K562 (cell line): ENCODE results near the gene B4GALNT4. TPM values are rescaled to one million over a fixed set of nuclear protein-coding genes. Genes with fewer than 3 reads are reported as not detected.
A peak's percentile ranks its signal among the peaks of the same experiment; 100 is the strongest.

Experiments
- ATAC-seq: fragments of 200-7000 bp; cut with Tn5 transposase; 3 replicates; pipeline ENCODE4 v1.9.1; 2020; ENCODE audit warnings: moderate library complexity
- BruUV-seq: library from RNA; stranded (reverse); fragments of 400-500 nt; replicated peaks from 2 replicates; lab custom pipeline; 2021; lab: Mats Ljungman, UMichigan
- CTCF ChIA-PET: fragments of 300-600 bp; formaldehyde crosslinking; extraction: SDS; loops from one replicate; lab custom pipeline; 2021; ENCODE audit warnings: low intra/inter-chr PET ratio; lab: Yijun Ruan, JAX
- POLR2A ChIA-PET: fragments of 300-600, 350-650 bp; sonication (Branson Sonifier 250); formaldehyde crosslinking; extraction: SDS; loops from one replicate; lab custom pipeline; 2021; ENCODE audit warnings: antibody characterized with exemption, inconsistent platforms; lab: Yijun Ruan, JAX
- DNase-seq, 4 experiments: peaks; one replicate each; pipeline versions ENCODE4 v3.0.0 to v3.0.0-alpha.2; 2011 to 2018; ENCODE audit warnings: low spot score in 3 of 4, mixed read lengths in 3 of 4; ENCODE audit errors: extremely low read depth in 1 of 4
- FAIRE-seq: peaks from 2 replicates; lab custom pipeline; 2011; peaks lifted over from hg19 to GRCh38; lab: Jason Lieb, UNC
- H2AFZ ChIP-seq: 2 replicates; pipeline ENCODE4 v1.6.0; 2011; ENCODE audit warnings: low read depth, low read length, control low read depth, inconsistent platforms
- H3K27ac ChIP-seq: fragments of 200-600 bp; 3 replicates; pipeline ENCODE4 v1.8.0; 2011; ENCODE audit warnings: low read depth, mild to moderate bottlenecking, control low read depth, inconsistent platforms, low read length, moderate library complexity, mixed read lengths; ENCODE audit errors: extremely low read depth
- H3K27me3 ChIP-seq, 2 experiments: fragments of 300-600 bp in 1 of 2; 2 replicates in 1 of 2; 3 replicates in 1 of 2; pipeline versions ENCODE4 v1.6.0 to v1.8.0; 2011; ENCODE audit warnings: inconsistent platforms in 2 of 2, low read length in 2 of 2, mild to moderate bottlenecking in 1 of 2, mixed read lengths in 1 of 2, moderate library complexity in 1 of 2; ENCODE audit not compliant: control insufficient read depth in 2 of 2, insufficient read depth in 2 of 2
- H3K36me3 ChIP-seq: fragments of 300-600 bp; 3 replicates; pipeline ENCODE4 v1.8.0; 2011; ENCODE audit warnings: mild to moderate bottlenecking, low read length, inconsistent platforms; ENCODE audit not compliant: control insufficient read depth, insufficient read depth
- H3K4me1 ChIP-seq, 2 experiments: fragments of 200-600 bp in 1 of 2; replicated peaks in 1 of 2; 2 replicates in 1 of 2; 3 replicates in 1 of 2; pipeline versions ENCODE4 v1.5.1 to v1.8.0; 2011; ENCODE audit warnings: inconsistent platforms in 2 of 2, low read length in 2 of 2, mild to moderate bottlenecking in 1 of 2, mixed read lengths in 1 of 2, moderate library complexity in 1 of 2; ENCODE audit not compliant: control insufficient read depth in 2 of 2, insufficient read depth in 2 of 2
- H3K4me2 ChIP-seq: 2 replicates; pipeline ENCODE4 v1.6.1; 2011; ENCODE audit warnings: low read length, control low read depth, inconsistent platforms, mixed read lengths; ENCODE audit not compliant: insufficient read depth
- H3K4me3 ChIP-seq: fragments of 200-600 bp; sonication (generic), shearing (Covaris generic); 2 replicates; pipeline ENCODE4 v1.5.1; 2016; ENCODE audit warnings: control low read depth, inconsistent platforms
- H3K79me2 ChIP-seq: fragments of 200-600 bp; 3 replicates; pipeline ENCODE4 v1.8.0; 2011; ENCODE audit warnings: low read length, inconsistent platforms; ENCODE audit not compliant: control insufficient read depth, insufficient read depth
- H3K9ac ChIP-seq, 2 experiments: 2 replicates each; pipeline versions ENCODE4 v1.6.0 to v1.6.1; 2011; ENCODE audit warnings: low read depth in 2 of 2, low read length in 2 of 2, control low read depth in 1 of 2, inconsistent platforms in 1 of 2, mild to moderate bottlenecking in 1 of 2, mixed read lengths in 1 of 2; ENCODE audit not compliant: insufficient read depth in 1 of 2
- H3K9me1 ChIP-seq: one replicate; pipeline ENCODE4 v1.6.0; 2011; ENCODE audit warnings: inconsistent platforms, mild to moderate bottlenecking, low read length, moderate library complexity; ENCODE audit not compliant: control insufficient read depth, insufficient read depth
- H3K9me3 ChIP-seq: replicated peaks from 2 replicates; pipeline ENCODE4 v1.5.1; 2011; ENCODE audit warnings: low read depth, low read length, inconsistent platforms; ENCODE audit not compliant: control insufficient read depth, insufficient read depth
- H4K20me1 ChIP-seq: replicated peaks from 2 replicates; pipeline ENCODE4 v1.6.1; 2011; ENCODE audit warnings: low read length, inconsistent platforms, mixed read lengths; ENCODE audit not compliant: control insufficient read depth, insufficient read depth
- ADNP ChIP-seq: fragments of 200-800 bp; sonication (Bioruptor generic); IDR thresholded peaks from 2 replicates; pipeline ENCODE4 v1.6.1; 2016; ENCODE audit warnings: missing genetic modification characterization, missing compliant biosample characterization
- BCOR ChIP-seq: fragments of 450-650 bp; IDR thresholded peaks from 2 replicates; pipeline ENCODE4 v1.6.1; 2016
- CAMTA2 ChIP-seq: fragments of 250-450 bp; sonication (Bioruptor Pico); conservative IDR thresholded peaks from 2 replicates; pipeline ENCODE4 v1.5.1; 2022
- ETV5 ChIP-seq: sonication (generic); formaldehyde crosslinking; IDR thresholded peaks from 2 replicates; pipeline ENCODE4 v1.4.0; 2020; ENCODE audit warnings: low read depth, mild to moderate bottlenecking, missing genetic modification reagents
- PCBP1 ChIP-seq: fragments of 200-400 bp; formaldehyde crosslinking; IDR thresholded peaks from 2 replicates; pipeline ENCODE4 v1.6.1; 2018; ENCODE audit warnings: mild to moderate bottlenecking, low read depth, low read length; ENCODE audit not compliant: poor library complexity, severe bottlenecking
- PRPF4 ChIP-seq: fragments of 200-400 bp; formaldehyde crosslinking; IDR thresholded peaks from one replicate; pipeline ENCODE4 v1.6.1; 2017; ENCODE audit warnings: low read length, low read depth, mild to moderate bottlenecking; ENCODE audit not compliant: insufficient read depth, poor library complexity, severe bottlenecking
- SAFB ChIP-seq: fragments of 200-400 bp; formaldehyde crosslinking; IDR thresholded peaks from 2 replicates; pipeline ENCODE4 v1.6.1; 2017; ENCODE audit warnings: low read depth, low read length, borderline replicate concordance
- SPI1 ChIP-seq: IDR thresholded peaks from 2 replicates; pipeline ENCODE4 v1.6.1; 2011; ENCODE audit warnings: low read depth, low read length, control low read depth, borderline replicate concordance
- ZNF263 ChIP-seq: sonication (generic); formaldehyde crosslinking; IDR thresholded peaks from 2 replicates; pipeline ENCODE4 v1.8.0; 2022; ENCODE audit warnings: mild to moderate bottlenecking, missing genetic modification reagents, borderline replicate concordance
- ZNF57 ChIP-seq: fragments of 450-650 bp; formaldehyde crosslinking; IDR thresholded peaks from 2 replicates; pipeline ENCODE4 v1.4.0; 2020; ENCODE audit warnings: mild to moderate bottlenecking, moderate library complexity
- ZNF583 ChIP-seq: fragments of 250-450 bp; sonication (Bioruptor Pico); IDR thresholded peaks from 2 replicates; pipeline ENCODE4 v1.4.0; 2020
- WGBS: fragments of 100-300 bp; shearing (Covaris generic); methylation state at CpG from one replicate; pipeline ENCODE4 v1.1.6; 2016; ENCODE audit warnings: low coverage, mixed read lengths; ENCODE audit not compliant: insufficient coverage; ENCODE audit errors: missing lambda C conversion rate; 5-methylcytosine and 5-hydroxymethylcytosine counted together
- in situ Hi-C: fragments of 300-500 bp; cut with MboI; formaldehyde crosslinking; loops from 4 replicates; pipeline ENCODE4 v1.15.0; 2018; ENCODE audit warnings: inconsistent platforms, mixed read lengths
- intact Hi-C: fragments of 100-400 bp; cut with micrococcal nuclease; formaldehyde crosslinking; loops from 2 replicates; pipeline ENCODE4 v1.14.2; 2022
- polyA plus RNA-seq, 8 experiments: library from polyadenylated mRNA; depleted of rRNA in 4 of 8; stranded (reverse) in 5 of 8; unstranded in 3 of 8; fragments of >200 nt; fragmentation: Nextera tagmentation in 2 of 8; fragmentation: Illumina TruSeq in 1 of 8; extraction: Ambion mirVana in 2 of 8; extraction: Trizol in 1 of 8; gene quantifications; 2 replicates each; pipeline versions ENCODE4 v1.2.1 to v1.2.3, GENCODE V29; 2011 to 2014; ENCODE audit warnings: inconsistent platforms in 1 of 8, missing spikeins in 1 of 8
- total RNA-seq, 7 experiments: library from RNA; depleted of rRNA in 6 of 7; stranded (reverse); fragments of >200 nt in 6 of 7; fragmentation: Illumina TruSeq in 2 of 7; extraction: Trizol in 2 of 7; gene quantifications; 2 replicates each; pipeline versions ENCODE4 v1.2.1 to v1.2.3, GENCODE V29; 2011 to 2021; ENCODE audit warnings: low replicate concordance in 1 of 7
- TF ChIP-seq, protein P1 (sequence below): sonication (generic); formaldehyde crosslinking; IDR thresholded peaks from 2 replicates; pipeline ENCODE4 v1.8.1; 2023; ENCODE audit warnings: mild to moderate bottlenecking, missing genetic modification reagents
- TF ChIP-seq, protein P2 (sequence below), 3 experiments: fragments of 200-800 bp in 1 of 3; sonication (Bioruptor generic) in 1 of 3; sonication (generic) in 1 of 3; formaldehyde crosslinking in 1 of 3; IDR thresholded peaks; 2 replicates each; pipeline versions ENCODE4 v1.6.1 to v1.8.0; 2016 to 2022; ENCODE audit warnings: mild to moderate bottlenecking in 2 of 3, missing compliant biosample characterization in 2 of 3, missing genetic modification characterization in 2 of 3, missing genetic modification reagents in 1 of 3
- TF ChIP-seq, protein P3 (sequence below), 2 experiments: fragments of 450-650 bp; conservative IDR thresholded peaks; 2 replicates each; pipeline ENCODE4 v1.6.1; 2017; ENCODE audit warnings: mild to moderate bottlenecking in 2 of 2, moderate library complexity in 2 of 2

Gene B4GALNT4
- total and polyA plus RNA-seq, 9 of the 15 experiments (the other 6 are each of a cell fraction or from before 2014, with no cell fraction given) = 0.20 to 37.1 (median 10.8) TPM; not detected in 1

DNA sequence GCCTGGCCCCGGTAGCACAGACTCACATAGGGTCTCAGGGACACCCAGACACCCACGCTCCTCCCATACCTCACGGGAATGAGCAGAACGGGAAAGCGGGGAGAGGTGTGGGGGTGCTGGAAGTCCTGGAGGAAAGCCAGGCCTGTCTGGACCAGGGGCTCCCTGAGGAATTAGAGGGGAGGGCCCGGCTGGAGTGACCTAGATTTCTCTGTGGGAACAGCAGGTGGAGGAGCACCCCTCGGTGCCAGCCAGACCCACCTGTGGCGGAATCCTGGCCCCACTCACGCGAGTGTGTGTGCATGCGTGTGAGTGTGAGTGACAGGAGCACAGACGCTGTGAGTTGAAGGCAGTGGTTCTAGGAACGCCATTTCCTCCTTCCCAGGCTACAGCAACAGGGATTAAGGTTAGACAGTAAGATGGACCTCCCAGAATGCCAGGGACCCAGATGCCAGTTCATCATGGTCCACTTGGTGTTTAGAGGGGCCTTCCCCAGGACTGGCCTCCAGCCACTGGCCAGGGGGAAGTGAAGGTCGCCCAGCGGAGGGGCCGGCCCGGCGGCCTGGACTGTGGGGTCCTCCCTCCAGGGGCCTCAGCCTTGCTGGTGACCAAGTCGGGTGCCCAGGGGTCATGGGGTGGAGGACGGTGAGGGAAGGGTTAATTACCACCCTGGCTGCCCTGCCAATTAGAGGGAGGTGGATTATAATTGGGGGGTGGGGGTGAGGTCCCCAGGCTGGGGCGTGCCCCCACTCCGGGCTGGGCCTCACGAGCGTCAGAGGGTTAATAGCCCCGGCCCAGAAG lies 25.8 kb downstream of the B4GALNT4 start:
- ChIA-PET CTCF (no interaction called here), POLR2A (interaction anchor here (1.0 to 1.3 kb wide), 2 partner anchors 10 to 12 kb away, joined by 3 to 4 read pairs; no protein-coding TSS in a partner anchor)
- FAIRE-seq (peak; percentile 84), DNase-seq (peak in 3 of 4 experiments; percentile 22 to 30 (median 27)), ATAC-seq (no peak)
- Histone ChIP-seq H3K4me2 (peak overlapping the region; percentile 97), H3K9me1 (no peaks in the 10 kb centered on the region), H3K27ac (peak overlapping the region; percentile 93), H4K20me1 (no peaks in the 10 kb centered on the region), H3K36me3 (peaks cover 41% of the 10 kb centered on the region; the same call in 2 of the 3 replicates), H3K9me3 (peaks cover 2% of the 10 kb centered on the region; the same call in 1 of the 2 replicates), H3K4me1 (peaks cover 20 to 71% of the 10 kb centered on the region in 2 experiments), H3K79me2 (peaks cover 35% of the 10 kb centered on the region), H3K27me3 (no peaks in the 10 kb centered on the region), H3K9ac (peak overlapping the region; percentile 94 to 99), H3K4me3 (peak overlapping the region; percentile 67), H2AFZ (peak overlapping the region; percentile 88)
- no TSS peak for BruUV-seq
- 18% methylated on average over 21 of the region's 25 CpGs for WGBS
- intact Hi-C loops (loop anchor here (5.0 kb wide), 1 partner anchor 52 kb away; no protein-coding TSS in a partner anchor), in situ Hi-C loops (no loop called here)
- TF ChIP-seq ZNF583 (CRISPR knock-in tag) (0 out of 2 replicates have a peak, but pooled peaks have one; percentile 8), SPI1 (0 out of 2 replicates have a peak, but pooled peaks have one; percentile 5), CAMTA2 (CRISPR knock-in tag) (no peak), PCBP1 (peak; percentile 22), PRPF4 (no peak), ZNF57 (CRISPR knock-in tag) (0 out of 2 replicates have a peak, but pooled peaks have one; percentile 34), ETV5 (CRISPR knock-in tag) (0 out of 2 replicates have a peak, but pooled peaks have one; percentile 26), SAFB (0 out of 2 replicates have a peak, but pooled peaks have one; percentile 4), BCOR (peak; percentile 94), ZNF263 (CRISPR knock-in tag) (0 out of 2 replicates have a peak, but pooled peaks have one; percentile 10), ADNP (tag) (0 out of 2 replicates have a peak, but pooled peaks have one; percentile 25)
- TF ChIP-seq, protein P1, sequence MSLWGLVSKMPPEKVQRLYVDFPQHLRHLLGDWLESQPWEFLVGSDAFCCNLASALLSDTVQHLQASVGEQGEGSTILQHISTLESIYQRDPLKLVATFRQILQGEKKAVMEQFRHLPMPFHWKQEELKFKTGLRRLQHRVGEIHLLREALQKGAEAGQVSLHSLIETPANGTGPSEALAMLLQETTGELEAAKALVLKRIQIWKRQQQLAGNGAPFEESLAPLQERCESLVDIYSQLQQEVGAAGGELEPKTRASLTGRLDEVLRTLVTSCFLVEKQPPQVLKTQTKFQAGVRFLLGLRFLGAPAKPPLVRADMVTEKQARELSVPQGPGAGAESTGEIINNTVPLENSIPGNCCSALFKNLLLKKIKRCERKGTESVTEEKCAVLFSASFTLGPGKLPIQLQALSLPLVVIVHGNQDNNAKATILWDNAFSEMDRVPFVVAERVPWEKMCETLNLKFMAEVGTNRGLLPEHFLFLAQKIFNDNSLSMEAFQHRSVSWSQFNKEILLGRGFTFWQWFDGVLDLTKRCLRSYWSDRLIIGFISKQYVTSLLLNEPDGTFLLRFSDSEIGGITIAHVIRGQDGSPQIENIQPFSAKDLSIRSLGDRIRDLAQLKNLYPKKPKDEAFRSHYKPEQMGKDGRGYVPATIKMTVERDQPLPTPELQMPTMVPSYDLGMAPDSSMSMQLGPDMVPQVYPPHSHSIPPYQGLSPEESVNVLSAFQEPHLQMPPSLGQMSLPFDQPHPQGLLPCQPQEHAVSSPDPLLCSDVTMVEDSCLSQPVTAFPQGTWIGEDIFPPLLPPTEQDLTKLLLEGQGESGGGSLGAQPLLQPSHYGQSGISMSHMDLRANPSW (CRISPR knock-in tag) = no peak
- TF ChIP-seq, protein P2, sequence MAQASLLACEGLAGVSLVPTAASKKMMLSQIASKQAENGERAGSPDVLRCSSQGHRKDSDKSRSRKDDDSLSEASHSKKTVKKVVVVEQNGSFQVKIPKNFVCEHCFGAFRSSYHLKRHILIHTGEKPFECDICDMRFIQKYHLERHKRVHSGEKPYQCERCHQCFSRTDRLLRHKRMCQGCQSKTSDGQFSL (CRISPR knock-in tag; IDR thresholded peaks at IDR 0.05) = peak; percentile 48; the same call in 1 of the 2 replicates
- TF ChIP-seq, protein P2 (tag; IDR thresholded peaks at IDR 0.05) = peak in 1 of 2 experiments; percentile 41; a peak in 1 of 4 replicates
- TF ChIP-seq, protein P3, sequence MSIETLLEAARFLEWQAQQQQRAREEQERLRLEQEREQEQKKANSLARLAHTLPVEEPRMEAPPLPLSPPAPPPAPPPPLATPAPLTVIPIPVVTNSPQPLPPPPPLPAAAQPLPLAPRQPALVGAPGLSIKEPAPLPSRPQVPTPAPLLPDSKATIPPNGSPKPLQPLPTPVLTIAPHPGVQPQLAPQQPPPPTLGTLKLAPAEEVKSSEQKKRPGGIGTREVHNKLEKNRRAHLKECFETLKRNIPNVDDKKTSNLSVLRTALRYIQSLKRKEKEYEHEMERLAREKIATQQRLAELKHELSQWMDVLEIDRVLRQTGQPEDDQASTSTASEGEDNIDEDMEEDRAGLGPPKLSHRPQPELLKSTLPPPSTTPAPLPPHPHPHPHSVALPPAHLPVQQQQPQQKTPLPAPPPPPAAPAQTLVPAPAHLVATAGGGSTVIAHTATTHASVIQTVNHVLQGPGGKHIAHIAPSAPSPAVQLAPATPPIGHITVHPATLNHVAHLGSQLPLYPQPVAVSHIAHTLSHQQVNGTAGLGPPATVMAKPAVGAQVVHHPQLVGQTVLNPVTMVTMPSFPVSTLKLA (conservative IDR thresholded peaks at IDR 0.05) = peak in 1 of 2 experiments; percentile 45; a peak in 1 of 4 replicates
